Measurements from ENCODE around the gene FBXW8.

The FBXW8 gene

GRCh38 chr12:116885491-116885890, 25.3 kb upstream of the FBXW8 start:
- DNase-seq (ENCODE audit: low spot score) = no peak

- no peak for DNase-seq (ENCODE audit: low spot score)
Measured at GRCh38 chr12:116887244-116887643, 23.5 kb upstream of the FBXW8 start.

- DNase-seq (ENCODE audit: low spot score) = no peak
Measured at GRCh38 chr12:116887897-116888296, 22.9 kb upstream of the FBXW8 start.

DNA sequence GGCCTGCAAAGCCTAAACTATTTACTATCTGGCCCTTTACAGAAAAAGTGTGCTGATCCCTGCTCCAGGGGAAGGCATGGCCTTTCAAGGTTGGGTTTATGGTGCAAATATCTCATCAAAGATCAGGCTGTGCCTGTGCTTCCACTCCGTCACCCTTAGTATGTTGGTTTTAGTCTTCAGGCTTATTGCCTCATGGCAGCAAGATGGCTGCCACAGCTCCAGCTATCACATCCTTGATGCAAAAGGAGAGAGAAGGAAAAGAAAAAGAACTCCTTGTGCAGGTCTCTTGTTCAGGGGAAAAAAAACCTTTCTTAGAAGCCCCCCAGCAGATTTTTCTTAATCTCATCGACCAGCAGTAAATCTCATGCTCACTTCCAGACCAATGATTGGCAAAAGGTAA, 20.4 kb upstream of the FBXW8 start:
- no peak for DNase-seq (ENCODE audit: low spot score)

- DNase-seq (ENCODE audit: low spot score) = no peak
Measured at GRCh38 chr12:116891019-116891418, 19.7 kb upstream of the FBXW8 start.

DNA sequence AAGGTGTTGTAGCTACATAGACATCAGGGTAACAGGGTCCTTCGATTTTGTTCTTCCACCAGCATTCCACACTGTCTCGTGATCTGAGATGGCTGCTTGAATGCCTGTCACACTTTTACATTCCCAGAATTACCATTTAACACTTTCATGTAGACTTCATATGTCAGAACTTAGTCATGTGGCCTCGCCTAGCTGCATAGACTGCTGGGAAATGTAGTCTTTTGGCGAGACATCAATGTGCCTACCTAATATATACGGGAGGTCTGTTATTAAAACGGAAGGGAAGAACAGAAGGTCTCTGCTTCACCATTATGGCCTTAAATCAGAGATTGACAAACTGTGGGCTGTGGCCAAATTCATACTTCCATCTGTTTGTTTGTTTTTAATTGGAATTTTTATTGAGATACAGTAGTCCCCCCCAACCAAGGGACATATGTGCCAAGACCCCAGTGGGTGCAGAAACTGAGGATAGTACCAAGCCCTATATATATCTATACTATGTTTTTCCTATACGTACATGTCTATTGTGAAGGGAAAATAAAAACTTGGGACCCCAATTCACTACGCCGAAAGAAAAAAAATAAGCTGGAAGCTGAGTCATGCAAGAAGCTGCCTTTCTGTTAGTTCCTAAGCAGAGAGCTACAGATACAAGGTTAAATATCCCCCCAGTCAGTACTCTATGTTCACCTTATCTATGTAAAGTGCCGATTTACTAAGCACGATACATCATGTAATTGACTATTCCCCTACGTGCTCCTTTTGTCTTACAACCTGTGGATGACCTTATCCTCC, 18.2 kb upstream of the FBXW8 start:
- DNase-seq (ENCODE audit: low spot score) = no peak

- DNase-seq (ENCODE audit: low spot score) = no peak
Measured at GRCh38 chr12:116894913-116895312, 15.8 kb upstream of the FBXW8 start.

DNA sequence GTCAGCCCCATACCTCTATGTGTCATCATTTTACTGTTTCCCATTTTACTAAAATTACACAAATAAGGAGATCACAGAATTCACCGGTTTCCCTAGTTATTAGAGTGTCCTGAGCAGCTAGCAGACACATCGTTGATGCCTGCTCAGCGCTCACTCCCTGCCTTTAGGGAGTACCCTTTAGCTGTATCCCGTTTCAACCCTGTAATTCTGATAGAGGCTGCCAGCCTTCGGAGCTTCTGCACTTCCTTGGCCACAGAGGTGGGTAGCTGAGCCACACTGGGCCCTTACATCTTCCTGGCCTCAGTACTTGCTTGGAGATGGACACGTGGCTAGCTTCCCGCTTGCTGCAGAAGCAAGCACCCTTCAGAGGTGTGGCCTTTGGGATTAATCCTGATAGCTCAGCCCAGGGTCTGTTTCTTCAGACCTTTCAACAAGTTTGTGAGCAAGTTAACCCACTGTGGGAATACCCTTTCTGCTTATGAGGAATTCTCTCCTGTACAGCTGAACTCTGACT, 14.3 kb upstream of the FBXW8 start:
- DNase-seq (ENCODE audit: low spot score) = no peak

DNA sequence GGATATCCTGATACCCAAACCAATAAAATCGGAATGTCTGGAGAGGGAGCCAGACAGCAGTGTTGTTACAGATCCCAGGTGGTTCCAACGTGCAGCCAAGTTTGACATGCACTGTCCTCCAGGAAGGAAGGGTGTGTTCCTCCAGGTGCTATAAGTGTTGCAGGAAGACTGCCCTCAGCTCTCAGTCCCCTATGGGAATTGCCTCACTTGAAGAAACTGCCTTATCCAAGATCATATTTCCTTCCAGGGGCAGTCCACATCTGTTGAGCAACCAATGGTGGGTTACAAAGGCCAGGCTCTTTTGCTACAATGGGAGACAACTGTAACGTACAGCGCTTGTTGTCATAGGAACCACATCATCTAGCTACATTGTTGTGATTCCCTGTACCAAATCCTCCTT, 13.3 kb upstream of the FBXW8 start:
- no peak for DNase-seq (ENCODE audit: low spot score)

DNA sequence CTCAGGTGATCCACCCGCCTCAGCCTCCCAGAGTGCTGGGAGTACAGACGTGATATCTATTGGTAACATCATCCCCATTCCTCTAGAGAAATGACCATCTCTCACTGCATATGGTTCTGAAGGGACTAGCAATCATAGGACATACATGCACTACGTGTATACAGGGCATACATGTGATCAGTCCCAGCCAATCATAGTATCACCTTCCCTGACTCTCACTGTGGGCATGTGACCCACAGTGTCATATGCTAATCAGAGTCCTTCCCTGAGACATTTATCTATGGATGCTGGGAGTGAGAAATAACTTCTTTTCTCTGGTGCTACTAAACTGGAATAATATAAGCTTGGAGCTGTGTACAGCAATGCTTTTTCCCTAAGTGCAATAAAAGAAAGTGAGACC, 12.1 kb upstream of the FBXW8 start:
- DNase-seq (ENCODE audit: low spot score) = no peak

DNA sequence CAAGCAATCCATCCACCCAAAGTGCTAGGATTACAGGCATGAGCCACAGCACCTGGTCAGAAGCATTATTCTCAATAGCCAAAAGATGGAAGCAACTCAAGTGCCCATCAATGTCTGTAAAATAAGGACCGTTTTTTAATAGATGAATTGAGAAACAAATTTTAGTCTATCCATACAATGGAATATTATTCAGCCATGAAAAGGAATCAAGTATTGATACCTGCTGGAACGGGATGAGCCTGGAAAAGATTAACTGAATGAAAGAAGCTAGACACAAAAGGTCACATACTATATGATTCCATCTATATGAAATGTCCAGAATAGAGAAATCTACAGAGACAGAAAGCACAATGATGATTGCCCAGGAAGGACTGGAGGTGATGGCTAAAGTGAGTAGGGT, 9.1 kb upstream of the FBXW8 start:
- DNase-seq (ENCODE audit: low spot score) = no peak

DNA sequence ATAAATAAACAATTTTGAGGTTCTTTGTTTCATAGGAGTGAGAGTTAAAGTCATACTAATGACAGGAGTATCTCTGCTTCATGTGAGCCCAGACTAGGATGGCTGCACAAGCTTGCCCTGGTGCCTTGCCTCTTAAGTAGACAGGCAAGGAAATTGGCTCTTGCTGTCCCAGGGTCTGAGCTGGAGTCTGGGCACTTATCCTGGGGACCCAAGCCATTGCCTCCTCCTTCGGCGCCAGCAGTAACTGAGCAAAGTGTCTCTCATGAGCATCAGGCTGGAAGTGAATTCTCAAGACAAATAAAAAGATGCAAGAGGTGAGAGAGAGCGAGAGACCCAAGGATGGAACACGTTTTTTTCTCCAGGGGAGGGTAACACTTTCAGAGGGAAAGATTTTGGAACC, 6.9 kb upstream of the FBXW8 start:
- DNase-seq (ENCODE audit: low spot score) = no peak

GRCh38 chr12:116906285-116906684, 4.5 kb upstream of the FBXW8 start:
- no peak for DNase-seq (ENCODE audit: low spot score)

DNA sequence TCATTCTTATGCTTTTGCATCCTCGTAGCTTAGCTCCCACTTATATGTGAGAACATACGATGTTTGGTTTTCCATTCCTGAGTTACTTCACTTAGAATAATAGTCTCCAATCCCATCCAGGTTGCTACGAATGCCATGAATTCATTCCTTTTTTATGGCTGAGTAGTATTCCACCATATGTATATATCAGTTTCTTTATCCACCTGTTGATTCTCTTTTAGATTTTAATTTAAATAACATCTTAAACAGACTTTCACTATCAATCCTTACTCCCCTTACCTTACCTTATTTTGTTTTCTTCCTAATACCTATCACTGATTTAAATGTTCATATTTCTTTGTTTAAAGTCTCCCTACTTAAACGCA, 488 bp upstream of the FBXW8 start:
- DNase-seq (ENCODE audit: low spot score) = no peak

- no peak for DNase-seq (ENCODE audit: low spot score)
Measured at GRCh38 chr12:116915326-116915725, 4.6 kb downstream of the FBXW8 start.

DNA sequence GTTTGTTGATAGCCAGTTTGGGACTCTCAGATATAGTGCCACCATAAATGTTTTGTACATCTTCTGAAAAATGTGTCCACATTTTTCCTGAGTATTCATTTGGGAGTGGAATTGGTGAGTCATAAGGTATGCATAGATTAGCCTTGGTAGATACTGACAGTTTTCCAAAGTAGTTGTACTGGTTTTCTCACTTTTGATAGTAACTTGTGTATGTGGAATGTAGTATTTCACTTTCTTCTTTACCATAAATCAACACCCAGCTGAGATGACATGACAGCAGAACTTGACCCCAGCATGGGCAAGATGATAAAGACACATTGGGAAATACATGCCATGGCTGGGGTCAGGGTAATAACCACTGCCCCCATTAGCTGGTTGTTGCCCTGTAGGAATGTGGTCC, 5.4 kb downstream of the FBXW8 start:
- DNase-seq (ENCODE audit: low spot score) = no peak

GRCh38 chr12:116916714-116917114, 6.0 kb downstream of the FBXW8 start:
- no peak for DNase-seq (ENCODE audit: low spot score)

DNA sequence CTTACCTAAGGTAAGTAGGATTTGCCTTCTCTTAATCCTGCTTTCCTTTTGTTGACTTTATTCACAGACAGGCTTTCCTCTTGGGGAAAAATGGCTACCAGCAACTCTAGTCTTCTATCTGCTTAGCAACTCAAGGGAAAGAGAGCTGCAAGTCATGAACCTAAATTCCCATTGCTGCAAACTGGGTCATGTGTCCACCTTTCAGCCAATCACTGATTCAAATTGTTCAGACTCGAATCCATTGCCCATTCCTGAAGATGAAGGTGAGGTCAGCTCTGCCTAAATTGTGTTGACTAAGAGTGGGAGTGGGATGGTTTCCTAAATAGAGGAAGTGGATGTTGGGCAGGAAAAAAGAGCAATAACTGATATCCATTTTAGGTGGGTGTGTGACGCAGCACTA, 7.7 kb downstream of the FBXW8 start:
- DNase-seq (ENCODE audit: low spot score) = no peak

- no peak for DNase-seq (ENCODE audit: low spot score)
Measured at GRCh38 chr12:116919247-116919661, 8.5 kb downstream of the FBXW8 start.

DNA sequence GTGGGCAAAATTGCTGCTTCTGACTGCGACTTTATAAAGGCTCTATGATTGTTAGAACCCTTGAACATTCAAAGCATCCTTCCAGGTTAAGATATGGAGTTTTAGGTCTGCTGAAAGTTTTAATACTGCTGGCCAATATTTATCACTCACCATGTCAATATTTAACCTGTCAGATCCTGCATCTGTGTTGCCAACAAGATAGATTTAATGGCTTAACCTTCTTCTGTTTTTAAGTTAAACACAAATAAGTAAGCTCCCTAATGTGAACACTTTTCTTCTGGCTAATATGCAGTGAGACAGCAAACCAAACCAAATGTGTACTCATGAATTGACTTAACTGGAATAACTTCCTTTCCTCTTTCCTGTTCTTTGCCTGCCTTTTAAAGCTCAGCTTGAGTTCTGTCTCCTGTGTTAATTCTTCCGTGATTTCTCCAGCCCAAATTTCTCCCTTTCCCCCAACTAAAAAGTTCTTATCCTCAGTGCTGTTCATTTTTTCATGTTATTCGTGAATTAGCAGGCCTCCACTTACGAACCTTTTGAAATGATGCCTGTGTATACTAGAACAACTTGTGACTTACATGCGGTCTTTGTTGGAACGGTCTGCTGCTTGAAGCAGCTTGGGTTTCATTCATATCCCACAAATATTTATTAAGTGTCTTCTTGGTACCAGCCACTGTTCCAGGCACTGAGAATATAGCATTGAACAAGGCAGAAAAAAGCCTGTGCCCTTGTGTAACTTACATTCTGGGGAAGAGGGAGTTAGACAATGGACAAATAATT, 9.1 kb downstream of the FBXW8 start:
- no peak for DNase-seq (ENCODE audit: low spot score)

DNA sequence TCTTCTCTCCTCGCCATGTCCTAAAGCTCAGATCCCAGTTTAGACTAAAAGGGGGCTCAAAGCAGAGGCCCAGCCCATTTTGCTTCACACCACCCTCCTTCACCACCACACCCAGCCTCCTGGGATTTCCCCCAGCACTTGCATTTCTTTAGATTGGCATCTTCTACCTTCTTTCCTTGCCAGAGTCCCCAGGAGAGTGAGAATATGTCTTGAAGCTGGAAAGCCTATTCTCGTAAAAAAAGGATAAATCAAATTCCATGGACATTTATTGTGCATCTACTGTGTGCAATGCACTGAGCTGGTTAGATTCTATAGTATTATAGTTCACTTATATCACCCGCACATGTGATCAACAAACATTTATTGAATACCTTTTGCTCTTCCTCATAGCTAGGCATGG, 10.2 kb downstream of the FBXW8 start:
- DNase-seq (ENCODE audit: low spot score) = no peak

GRCh38 chr12:116922194-116922897, 11.6 kb downstream of the FBXW8 start:
- no peak for DNase-seq (ENCODE audit: low spot score)

Measured in hematopoietic multipotent progenitor cell treated with erythropoietin and hydrocortisone succinate and interleukin-3 and kit ligand, for 17 days (in vitro differentiated cells).